Ishikawa (cell line): ENCODE data around the gene KIF20B.

Source experiments
- CEBPB ChIP-seq: IDR thresholded peaks from 2 replicates; pipeline ENCODE4 v1.6.1; 2012
- CREB1 ChIP-seq: IDR thresholded peaks from 2 replicates; pipeline ENCODE4 v1.6.1; 2012; ENCODE audit warnings: low read depth
- EGR1 ChIP-seq: IDR thresholded peaks from 2 replicates; pipeline ENCODE4 v1.6.1; 2012
- EP300 ChIP-seq: IDR thresholded peaks from 2 replicates; pipeline ENCODE4 v1.6.1; 2012; ENCODE audit warnings: borderline replicate concordance
- FOXM1 ChIP-seq: IDR thresholded peaks from 2 replicates; pipeline ENCODE4 v1.6.1; 2012; ENCODE audit warnings: low read depth, borderline replicate concordance
- MAX ChIP-seq: IDR thresholded peaks from 2 replicates; pipeline ENCODE4 v1.6.1; 2012
- NFIC ChIP-seq: IDR thresholded peaks from 2 replicates; pipeline ENCODE4 v1.6.1; 2012
- RAD21 ChIP-seq: IDR thresholded peaks from 2 replicates; pipeline ENCODE4 v1.6.1; 2012; ENCODE audit warnings: low read depth
- REST ChIP-seq: IDR thresholded peaks from 2 replicates; pipeline ENCODE4 v1.6.1; 2012; ENCODE audit warnings: low read depth, mild to moderate bottlenecking
- TAF1 ChIP-seq: IDR thresholded peaks from 2 replicates; pipeline ENCODE4 v1.6.1; 2012; ENCODE audit warnings: low read depth, mild to moderate bottlenecking
- TCF12 ChIP-seq: IDR thresholded peaks from 2 replicates; pipeline ENCODE4 v1.6.1; 2012; ENCODE audit warnings: low read depth
- TEAD4 ChIP-seq: IDR thresholded peaks from 2 replicates; pipeline ENCODE4 v1.6.1; 2012
- USF1 ChIP-seq: IDR thresholded peaks from 2 replicates; pipeline ENCODE4 v1.6.1; 2012
- YY1 ChIP-seq: IDR thresholded peaks from 2 replicates; pipeline ENCODE4 v1.6.1; 2012; ENCODE audit warnings: low read depth
- ZBTB7A ChIP-seq: IDR thresholded peaks from 2 replicates; pipeline ENCODE4 v1.6.1; 2012; ENCODE audit warnings: low read depth

The KIF20B gene

GRCh38 chr10:89808842-89809241, 107.5 kb downstream of the KIF20B start:
- TF ChIP-seq TAF1 (no peak), EP300 (no peak), USF1 (no peak), TCF12 (no peak), REST (no peak), CEBPB (no peak), ZBTB7A (no peak), EGR1 (no peak), MAX (no peak), FOXM1 (no peak), CREB1 (no peak), TEAD4 (no peak), NFIC (no peak), RAD21 (no peak), YY1 (no peak)

- TF ChIP-seq NFIC: no peak
- no peak for TF ChIP-seq TEAD4
- TF ChIP-seq CEBPB: no peak
- TF ChIP-seq USF1: no peak
- no peak for TF ChIP-seq ZBTB7A
- TF ChIP-seq FOXM1: no peak
- TF ChIP-seq TAF1: no peak
- TF ChIP-seq TCF12: no peak
- no peak for TF ChIP-seq EGR1
- TF ChIP-seq EP300: no peak
- no peak for TF ChIP-seq REST
- TF ChIP-seq YY1: no peak
- no peak for TF ChIP-seq RAD21
- no peak for TF ChIP-seq CREB1
- TF ChIP-seq MAX: no peak
Measured at GRCh38 chr10:89809766-89810165, 108.4 kb downstream of the KIF20B start.

GRCh38 chr10:89810908-89811525, 109.6 kb downstream of the KIF20B start:
- TF ChIP-seq REST (no peak), USF1 (no peak), MAX (no peak), TCF12 (no peak), FOXM1 (no peak), ZBTB7A (no peak)

- TF ChIP-seq REST (no peak), EP300 (no peak), NFIC (no peak), RAD21 (no peak), FOXM1 (no peak), USF1 (no peak), CEBPB (no peak), CREB1 (no peak), TEAD4 (no peak), ZBTB7A (no peak), YY1 (no peak)
Measured at GRCh38 chr10:89813546-89813945, 112.2 kb downstream of the KIF20B start.
